Cardiac fibroblast (primary cell): ENCODE data around the gene FEN1.

ENCODE experiments used
- DNase-seq, 2 donors: peaks; one replicate each; pipeline versions ENCODE4 v3.0.0 to v3.0.0-alpha.2; 2010; ENCODE audit warnings: low read depth in 2 of 2
- H3K4me3 ChIP-seq, 2 donors: replicated peaks in 1 of 2; 1 replicate in 1 of 2; 2 replicates in 1 of 2; pipeline ENCODE4 v1.5.1; 2011; ENCODE audit warnings: low read depth in 2 of 2, low read length in 2 of 2, mild to moderate bottlenecking in 2 of 2, moderate library complexity in 1 of 2
- CTCF ChIP-seq: IDR thresholded peaks from one replicate; pipeline ENCODE4 v1.5.1; 2011; ENCODE audit warnings: low read depth, mild to moderate bottlenecking, low read length, inconsistent platforms

The FEN1 gene

GRCh38 chr11:61775606-61776554 lies 16.8 kb upstream of the FEN1 start:
- DNase-seq, result no peak
- no peak for TF ChIP-seq CTCF
- H3K4me3 ChIP-seq, result no peak overlapping the region

GRCh38 chr11:61776561-61777075 lies 16.1 kb upstream of the FEN1 start:
- peak; percentile 94 for TF ChIP-seq CTCF

GRCh38 chr11:61777234-61778090 lies 15.2 kb upstream of the FEN1 start:
- no peak overlapping the region for H3K4me3 ChIP-seq
- DNase-seq, result no peak
- no peak for TF ChIP-seq CTCF

More at GRCh38 chr11:61776561-61777075, 16.1 kb upstream of the FEN1 start:
- DNase-seq, result peak; percentile 80 to 81
- H3K4me3 ChIP-seq, result no peak overlapping the region

GRCh38 chr11:61778357-61778886 lies 14.3 kb upstream of the FEN1 start:
- DNase-seq, result no peak
- no peak for TF ChIP-seq CTCF
- no peak overlapping the region for H3K4me3 ChIP-seq

- no peak for TF ChIP-seq CTCF
- H3K4me3 ChIP-seq, result no peak overlapping the region
- DNase-seq, result no peak
Observed at GRCh38 chr11:61778920-61779650, 13.6 kb upstream of the FEN1 start.
